ENCODE data around the gene TLCD3B.

DNA sequence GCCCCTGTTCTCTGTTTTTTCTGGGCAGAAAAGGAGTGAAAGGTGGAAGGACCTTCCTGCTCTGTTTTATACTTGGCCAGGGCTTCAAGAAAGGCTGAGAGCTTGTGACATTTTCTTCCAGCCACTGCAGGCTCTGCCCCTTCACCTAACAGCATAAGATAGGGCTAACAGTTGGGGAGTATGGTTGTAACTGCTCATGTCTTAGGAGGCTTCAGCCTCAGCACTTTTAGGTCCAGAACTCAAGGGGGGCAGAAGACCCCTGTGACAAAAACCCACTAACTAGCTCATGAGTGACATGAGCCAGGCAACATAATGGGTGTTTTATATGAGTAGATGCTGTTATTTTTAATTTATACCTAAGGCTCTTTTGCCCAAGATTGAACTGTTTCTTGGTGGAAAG lies 39.4 kb upstream of the TLCD3B start:
- TF ChIP-seq, protein P1, sequence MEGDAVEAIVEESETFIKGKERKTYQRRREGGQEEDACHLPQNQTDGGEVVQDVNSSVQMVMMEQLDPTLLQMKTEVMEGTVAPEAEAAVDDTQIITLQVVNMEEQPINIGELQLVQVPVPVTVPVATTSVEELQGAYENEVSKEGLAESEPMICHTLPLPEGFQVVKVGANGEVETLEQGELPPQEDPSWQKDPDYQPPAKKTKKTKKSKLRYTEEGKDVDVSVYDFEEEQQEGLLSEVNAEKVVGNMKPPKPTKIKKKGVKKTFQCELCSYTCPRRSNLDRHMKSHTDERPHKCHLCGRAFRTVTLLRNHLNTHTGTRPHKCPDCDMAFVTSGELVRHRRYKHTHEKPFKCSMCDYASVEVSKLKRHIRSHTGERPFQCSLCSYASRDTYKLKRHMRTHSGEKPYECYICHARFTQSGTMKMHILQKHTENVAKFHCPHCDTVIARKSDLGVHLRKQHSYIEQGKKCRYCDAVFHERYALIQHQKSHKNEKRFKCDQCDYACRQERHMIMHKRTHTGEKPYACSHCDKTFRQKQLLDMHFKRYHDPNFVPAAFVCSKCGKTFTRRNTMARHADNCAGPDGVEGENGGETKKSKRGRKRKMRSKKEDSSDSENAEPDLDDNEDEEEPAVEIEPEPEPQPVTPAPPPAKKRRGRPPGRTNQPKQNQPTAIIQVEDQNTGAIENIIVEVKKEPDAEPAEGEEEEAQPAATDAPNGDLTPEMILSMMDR (IDR thresholded peaks at IDR 0.05): no peak
- TF ChIP-seq EP300 (IDR thresholded peaks at IDR 0.05): no peak
- no peak for TF ChIP-seq POLR2A (IDR thresholded peaks at IDR 0.05; ENCODE audit: low read depth)
